Measurements from ENCODE around the gene COTL1. TPM values are rescaled to one million over a fixed set of nuclear protein-coding genes. Genes with fewer than 3 reads are reported as not detected.
"Not testable (repeated sequence)": the region's sequence is repeated elsewhere in the genome, so short reads cannot be mapped to it uniquely, and the experiment has no call there.

COTL1 gene
- total and polyA plus RNA-seq, 9 of the 15 experiments (the other 6 are each of a cell fraction or from before 2014, with no cell fraction given) = 27.7 to 185 (median 72.5) TPM

DNA sequence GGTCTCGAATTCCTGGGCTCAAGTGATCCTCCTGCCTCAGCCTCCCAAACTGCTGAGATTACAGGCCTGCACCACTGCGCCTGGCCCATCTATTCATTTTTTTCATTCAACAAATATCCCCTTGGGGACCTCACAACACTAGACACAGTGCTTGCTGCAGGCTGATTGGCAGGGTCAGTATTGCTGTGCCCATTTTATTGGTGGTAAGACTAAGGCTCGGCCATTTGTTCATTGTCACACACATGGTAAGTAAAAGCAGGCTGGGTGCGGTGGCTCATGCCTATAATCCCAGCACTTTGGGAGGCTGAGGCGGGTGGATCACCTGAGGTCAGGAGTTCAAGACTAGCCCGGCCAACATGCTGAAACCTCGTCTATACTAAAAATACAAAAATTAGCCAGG lies 15.0 kb upstream of the COTL1 start:
- BruUV-seq (replicated peaks); FAIRE-seq: not testable (repeated sequence)
- 46% methylated on average over 7 of the region's 7 CpGs for WGBS (ENCODE audit: insufficient coverage, low coverage, missing lambda C conversion rate)

DNA sequence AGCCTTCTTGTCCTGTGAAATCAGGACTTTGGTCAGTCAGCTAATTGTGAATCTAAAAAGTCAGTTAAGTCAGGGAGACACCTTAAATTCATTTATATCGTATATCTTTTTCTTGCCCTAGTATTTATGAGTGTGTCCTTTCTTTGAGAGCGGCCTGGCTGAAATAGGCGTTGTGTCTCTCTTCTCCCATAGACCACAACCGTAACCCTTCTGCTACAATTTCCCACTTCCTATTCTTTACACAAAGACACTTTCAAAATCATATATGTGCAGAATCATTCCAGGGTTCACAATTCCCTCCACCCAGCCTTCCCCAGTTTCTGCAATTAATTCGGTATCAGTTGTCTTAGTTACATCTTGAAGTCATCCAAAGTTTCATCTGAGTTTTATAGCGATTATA lies 14.0 kb upstream of the COTL1 start:
- ChIA-PET POLR2A (interaction anchor here (1.0 kb wide), 1 partner anchor 124 kb away, joined by 5 read pairs; no protein-coding TSS in a partner anchor), CTCF (ENCODE audit: low intra/inter-chr PET ratio) (no interaction called here)
- Histone ChIP-seq H3K4me1 (replicated peaks in 1 of 2; ENCODE audit: control insufficient read depth in 2 of 2, insufficient read depth in 2 of 2, low read length in 2 of 2) (peaks cover 0 to 6% of the 10 kb centered on the region in 2 experiments; a peak in 1 of 5 replicates), H3K4me2 (ENCODE audit: insufficient read depth, low read length) (no peak overlapping the region), H3K9me1 (ENCODE audit: control insufficient read depth, insufficient read depth, low read length) (no peaks in the 10 kb centered on the region), H2AFZ (ENCODE audit: low read depth, low read length) (0 out of 2 replicates have a peak overlapping the region, but pooled peaks have one; percentile 21), H3K36me3 (ENCODE audit: control insufficient read depth, insufficient read depth, low read length) (no peaks in the 10 kb centered on the region), H4K20me1 (replicated peaks; ENCODE audit: control insufficient read depth, insufficient read depth, low read length) (no peaks in the 10 kb centered on the region), H3K9me3 (replicated peaks; ENCODE audit: control insufficient read depth, insufficient read depth, low read depth, low read length) (no peaks in the 10 kb centered on the region), H3K79me2 (ENCODE audit: control insufficient read depth, insufficient read depth, low read length) (no peaks in the 10 kb centered on the region), H3K27ac (ENCODE audit: extremely low read depth, low read depth, low read length) (no peak overlapping the region), H3K4me3 (no peak overlapping the region), H3K27me3 (ENCODE audit: control insufficient read depth in 2 of 2, insufficient read depth in 2 of 2, low read length in 2 of 2) (peaks cover 8 to 10% of the 10 kb centered on the region in 2 experiments; a peak in 2 of 5 replicates), H3K9ac (ENCODE audit: insufficient read depth in 1 of 2, low read depth in 2 of 2, low read length in 2 of 2) (no peak overlapping the region)
- intact Hi-C loops (cut with micrococcal nuclease) = no loop called here
- ATAC-seq (no peak), DNase-seq (ENCODE audit: extremely low read depth in 1 of 4, low spot score in 3 of 4) (no peak), FAIRE-seq (no peak)
- in situ Hi-C loops (cut with MboI) = no loop called here
- BruUV-seq (replicated peaks) = no TSS peak
- 44% methylated on average over 6 of the region's 6 CpGs for WGBS (ENCODE audit: insufficient coverage, low coverage, missing lambda C conversion rate)
- TF ChIP-seq EP300 (IDR thresholded peaks at IDR 0.05; ENCODE audit: low read length) = no peak
- TF ChIP-seq SETDB1 (IDR thresholded peaks at IDR 0.05; ENCODE audit: low read length) = no peak
- TF ChIP-seq SIN3A (IDR thresholded peaks at IDR 0.05; ENCODE audit: borderline replicate concordance in 2 of 2, control insufficient read depth in 1 of 2, low read depth in 2 of 2, low read length in 2 of 2) = no peak
- no peak for TF ChIP-seq ZNF232 (CRISPR knock-in tag; IDR thresholded peaks at IDR 0.05)
- TF ChIP-seq LEF1 (IDR thresholded peaks at IDR 0.05) = no peak
- TF ChIP-seq, protein P1, sequence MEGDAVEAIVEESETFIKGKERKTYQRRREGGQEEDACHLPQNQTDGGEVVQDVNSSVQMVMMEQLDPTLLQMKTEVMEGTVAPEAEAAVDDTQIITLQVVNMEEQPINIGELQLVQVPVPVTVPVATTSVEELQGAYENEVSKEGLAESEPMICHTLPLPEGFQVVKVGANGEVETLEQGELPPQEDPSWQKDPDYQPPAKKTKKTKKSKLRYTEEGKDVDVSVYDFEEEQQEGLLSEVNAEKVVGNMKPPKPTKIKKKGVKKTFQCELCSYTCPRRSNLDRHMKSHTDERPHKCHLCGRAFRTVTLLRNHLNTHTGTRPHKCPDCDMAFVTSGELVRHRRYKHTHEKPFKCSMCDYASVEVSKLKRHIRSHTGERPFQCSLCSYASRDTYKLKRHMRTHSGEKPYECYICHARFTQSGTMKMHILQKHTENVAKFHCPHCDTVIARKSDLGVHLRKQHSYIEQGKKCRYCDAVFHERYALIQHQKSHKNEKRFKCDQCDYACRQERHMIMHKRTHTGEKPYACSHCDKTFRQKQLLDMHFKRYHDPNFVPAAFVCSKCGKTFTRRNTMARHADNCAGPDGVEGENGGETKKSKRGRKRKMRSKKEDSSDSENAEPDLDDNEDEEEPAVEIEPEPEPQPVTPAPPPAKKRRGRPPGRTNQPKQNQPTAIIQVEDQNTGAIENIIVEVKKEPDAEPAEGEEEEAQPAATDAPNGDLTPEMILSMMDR (IDR thresholded peaks at IDR 0.05 in 2 of 3, conservative IDR thresholded peaks at IDR 0.05 in 1 of 3; ENCODE audit: insufficient read depth in 2 of 3, low read depth in 1 of 3, low read length in 3 of 3) = no peak
- TF ChIP-seq, protein P2, sequence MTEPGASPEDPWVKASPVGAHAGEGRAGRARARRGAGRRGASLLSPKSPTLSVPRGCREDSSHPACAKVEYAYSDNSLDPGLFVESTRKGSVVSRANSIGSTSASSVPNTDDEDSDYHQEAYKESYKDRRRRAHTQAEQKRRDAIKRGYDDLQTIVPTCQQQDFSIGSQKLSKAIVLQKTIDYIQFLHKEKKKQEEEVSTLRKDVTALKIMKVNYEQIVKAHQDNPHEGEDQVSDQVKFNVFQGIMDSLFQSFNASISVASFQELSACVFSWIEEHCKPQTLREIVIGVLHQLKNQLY (CRISPR knock-in tag; conservative IDR thresholded peaks at IDR 0.05) = no peak
- no peak for TF ChIP-seq SAFB (IDR thresholded peaks at IDR 0.05; ENCODE audit: borderline replicate concordance, low read depth, low read length)

More for the DNA sequence above, 15.0 kb upstream of the COTL1 start:
- H3K36me3 ChIP-seq (ENCODE audit: control insufficient read depth, insufficient read depth, low read length); in situ Hi-C loops (cut with MboI); CTCF ChIA-PET (ENCODE audit: low intra/inter-chr PET ratio); H3K9me1 ChIP-seq (ENCODE audit: control insufficient read depth, insufficient read depth, low read length); ATAC-seq; H3K27ac ChIP-seq (ENCODE audit: extremely low read depth, low read depth, low read length); H4K20me1 ChIP-seq (replicated peaks; ENCODE audit: control insufficient read depth, insufficient read depth, low read length); H3K4me2 ChIP-seq (ENCODE audit: insufficient read depth, low read length); H3K27me3 ChIP-seq (ENCODE audit: control insufficient read depth in 2 of 2, insufficient read depth in 2 of 2, low read length in 2 of 2); H2AFZ ChIP-seq (ENCODE audit: low read depth, low read length); H3K9ac ChIP-seq (ENCODE audit: insufficient read depth in 1 of 2, low read depth in 2 of 2, low read length in 2 of 2); POLR2A ChIA-PET; H3K79me2 ChIP-seq (ENCODE audit: control insufficient read depth, insufficient read depth, low read length); H3K9me3 ChIP-seq (replicated peaks; ENCODE audit: control insufficient read depth, insufficient read depth, low read depth, low read length); DNase-seq (ENCODE audit: extremely low read depth in 1 of 4, low spot score in 3 of 4); H3K4me1 ChIP-seq (replicated peaks in 1 of 2; ENCODE audit: control insufficient read depth in 2 of 2, insufficient read depth in 2 of 2, low read length in 2 of 2); H3K4me3 ChIP-seq; intact Hi-C loops (cut with micrococcal nuclease): not testable (repeated sequence)
- TF ChIP-seq RBM25 (IDR thresholded peaks at IDR 0.05; ENCODE audit: low read depth, low read length, severe bottlenecking) = peak; percentile 89
- TF ChIP-seq BCOR (IDR thresholded peaks at IDR 0.05) = peak; percentile 96
- peak; percentile 71 for TF ChIP-seq KDM1A (IDR thresholded peaks at IDR 0.05)
- peak; percentile 71; the same call in 1 of the 2 replicates for TF ChIP-seq HDAC2 (IDR thresholded peaks at IDR 0.05)
- peak; percentile 84; the same call in 1 of the 2 replicates for TF ChIP-seq SMARCA5 (IDR thresholded peaks at IDR 0.05)
- TF ChIP-seq ZNF24 (IDR thresholded peaks at IDR 0.05) = peak; percentile 83
- TF ChIP-seq ADNP (tag; IDR thresholded peaks at IDR 0.05) = peak; percentile 74
- TF ChIP-seq CBX1 (IDR thresholded peaks at IDR 0.05; ENCODE audit: low read depth) = peak; percentile 89
- 0 out of 4 replicates have a peak, but pooled peaks of 1 of the 2 experiments have one; percentile 15 for TF ChIP-seq RCOR1 (IDR thresholded peaks at IDR 0.05; ENCODE audit: borderline replicate concordance in 1 of 2, low read depth in 2 of 2, low read length in 2 of 2)

Measured in K562 (cell line).